ENCODE data around the gene ENHO.

ENHO gene

GRCh38 chr9:34513567-34514214 lies 9.1 kb downstream of the ENHO start:
- no peak overlapping the region for H3K4me3 ChIP-seq (ENCODE audit: low read length)
- TF ChIP-seq ZNF274 (IDR thresholded peaks at IDR 0.05; ENCODE audit: low read depth, low read length) = no peak

GRCh38 chr9:34512131-34513078 lies 10.4 kb downstream of the ENHO start:
- no peak overlapping the region for H3K4me3 ChIP-seq (ENCODE audit: low read length)

GRCh38 chr9:34510497-34511468 lies 12.0 kb downstream of the ENHO start:
- no peak for TF ChIP-seq ZNF274 (IDR thresholded peaks at IDR 0.05; ENCODE audit: low read depth, low read length)
- no peak overlapping the region for H3K4me3 ChIP-seq (ENCODE audit: low read length)

More at GRCh38 chr9:34512131-34513078, 10.4 kb downstream of the ENHO start:
- no peak for TF ChIP-seq ZNF274 (IDR thresholded peaks at IDR 0.05; ENCODE audit: low read depth, low read length)

GRCh38 chr9:34508951-34509350 lies 13.8 kb downstream of the ENHO start:
- no peak for TF ChIP-seq ZNF274 (IDR thresholded peaks at IDR 0.05; ENCODE audit: low read depth, low read length)
- H3K4me3 ChIP-seq (ENCODE audit: low read length) = no peak overlapping the region

- no peak for TF ChIP-seq ZNF274 (IDR thresholded peaks at IDR 0.05; ENCODE audit: low read depth, low read length)
These were observed 14.3 kb downstream of the ENHO start for GRCh38 chr9:34508463-34508862.

GRCh38 chr9:34507966-34508365 lies 14.8 kb downstream of the ENHO start:
- H3K4me3 ChIP-seq (ENCODE audit: low read length) = no peak overlapping the region
- TF ChIP-seq ZNF274 (IDR thresholded peaks at IDR 0.05; ENCODE audit: low read depth, low read length) = no peak

More at GRCh38 chr9:34508463-34508862, 14.3 kb downstream of the ENHO start:
- no peak overlapping the region for H3K4me3 ChIP-seq (ENCODE audit: low read length)

GRCh38 chr9:34507556-34507955 lies 15.2 kb downstream of the ENHO start:
- H3K4me3 ChIP-seq (ENCODE audit: low read length) = no peak overlapping the region
- TF ChIP-seq ZNF274 (IDR thresholded peaks at IDR 0.05; ENCODE audit: low read depth, low read length) = no peak

- no peak overlapping the region for H3K4me3 ChIP-seq (ENCODE audit: low read length)
- TF ChIP-seq ZNF274 (IDR thresholded peaks at IDR 0.05; ENCODE audit: low read depth, low read length) = no peak
These were observed 16.2 kb downstream of the ENHO start for GRCh38 chr9:34506623-34507022.

- H3K4me3 ChIP-seq (ENCODE audit: low read length) = no peak overlapping the region
- TF ChIP-seq ZNF274 (IDR thresholded peaks at IDR 0.05; ENCODE audit: low read depth, low read length) = no peak
These were observed 17.2 kb downstream of the ENHO start for GRCh38 chr9:34505370-34506120.

GRCh38 chr9:34503406-34503805 lies 19.4 kb downstream of the ENHO start:
- TF ChIP-seq ZNF274 (IDR thresholded peaks at IDR 0.05; ENCODE audit: low read depth, low read length) = no peak
- H3K4me3 ChIP-seq (ENCODE audit: low read length) = no peak overlapping the region

GRCh38 chr9:34502891-34503290 lies 19.9 kb downstream of the ENHO start:
- no peak overlapping the region for H3K4me3 ChIP-seq (ENCODE audit: low read length)
- no peak for TF ChIP-seq ZNF274 (IDR thresholded peaks at IDR 0.05; ENCODE audit: low read depth, low read length)

- no peak for TF ChIP-seq ZNF274 (IDR thresholded peaks at IDR 0.05; ENCODE audit: low read depth, low read length)
- H3K4me3 ChIP-seq (ENCODE audit: low read length) = no peak overlapping the region
These were observed 20.3 kb downstream of the ENHO start for GRCh38 chr9:34502471-34502870.

GRCh38 chr9:34501889-34502425 lies 20.8 kb downstream of the ENHO start:
- TF ChIP-seq ZNF274 (IDR thresholded peaks at IDR 0.05; ENCODE audit: low read depth, low read length) = no peak
- no peak overlapping the region for H3K4me3 ChIP-seq (ENCODE audit: low read length)

All from GM08714 (cell line).